ENCODE data around the gene ETNPPL. TPM values are rescaled to one million over a fixed set of nuclear protein-coding genes. Genes with fewer than 3 reads are reported as not detected.

ETNPPL gene
- total RNA-seq, 2 donors from 2014 or later = 0.75 to 5.7 TPM

DNA sequence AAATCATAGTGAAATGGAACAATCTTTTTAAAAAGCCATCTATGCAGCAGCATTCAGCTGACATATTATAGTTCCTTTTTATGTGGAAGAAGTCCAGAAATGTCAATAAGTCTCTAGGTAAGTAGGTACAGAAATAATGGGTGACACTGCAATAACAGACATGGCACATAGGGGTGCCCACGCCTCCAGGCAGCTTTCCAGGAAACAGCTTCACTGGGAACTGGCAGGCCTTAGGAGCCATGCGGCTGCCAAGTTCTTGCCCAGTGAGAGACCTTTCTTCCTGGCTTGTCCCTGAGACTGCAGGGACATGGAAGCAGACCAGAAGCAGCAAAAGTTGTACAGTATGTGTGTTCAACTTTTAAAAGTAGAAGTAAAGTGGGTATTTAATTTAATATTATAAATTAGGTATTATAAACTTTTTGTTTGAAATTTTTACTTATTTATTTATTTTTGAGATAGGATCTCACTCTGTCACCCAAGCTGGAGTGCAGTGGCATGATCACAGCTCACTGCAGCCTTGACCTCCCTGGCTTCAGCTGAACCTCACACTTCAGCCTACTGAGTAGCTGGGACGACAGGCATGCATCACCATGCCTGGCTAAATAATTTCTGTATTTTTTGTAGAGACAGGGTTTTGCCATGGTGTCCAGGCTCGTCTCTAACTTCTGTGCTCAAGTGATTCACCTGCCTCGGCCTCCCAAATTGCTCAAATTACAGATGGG lies 12.1 kb upstream of the ETNPPL start:
- Histone ChIP-seq H3K27ac (peak overlapping the region; percentile 56 to 57), H3K9me3 (no peaks in the 10 kb centered on the region), H3K4me1 (peaks cover 0 to 5% of the 10 kb centered on the region in 2 donors), H3K27me3 (no peaks in the 10 kb centered on the region), H3K36me3 (no peaks in the 10 kb centered on the region), H3K4me3 (no peak overlapping the region)
- no peak for DNase-seq (ENCODE audit: low spot score)
- TF ChIP-seq, protein P1, sequence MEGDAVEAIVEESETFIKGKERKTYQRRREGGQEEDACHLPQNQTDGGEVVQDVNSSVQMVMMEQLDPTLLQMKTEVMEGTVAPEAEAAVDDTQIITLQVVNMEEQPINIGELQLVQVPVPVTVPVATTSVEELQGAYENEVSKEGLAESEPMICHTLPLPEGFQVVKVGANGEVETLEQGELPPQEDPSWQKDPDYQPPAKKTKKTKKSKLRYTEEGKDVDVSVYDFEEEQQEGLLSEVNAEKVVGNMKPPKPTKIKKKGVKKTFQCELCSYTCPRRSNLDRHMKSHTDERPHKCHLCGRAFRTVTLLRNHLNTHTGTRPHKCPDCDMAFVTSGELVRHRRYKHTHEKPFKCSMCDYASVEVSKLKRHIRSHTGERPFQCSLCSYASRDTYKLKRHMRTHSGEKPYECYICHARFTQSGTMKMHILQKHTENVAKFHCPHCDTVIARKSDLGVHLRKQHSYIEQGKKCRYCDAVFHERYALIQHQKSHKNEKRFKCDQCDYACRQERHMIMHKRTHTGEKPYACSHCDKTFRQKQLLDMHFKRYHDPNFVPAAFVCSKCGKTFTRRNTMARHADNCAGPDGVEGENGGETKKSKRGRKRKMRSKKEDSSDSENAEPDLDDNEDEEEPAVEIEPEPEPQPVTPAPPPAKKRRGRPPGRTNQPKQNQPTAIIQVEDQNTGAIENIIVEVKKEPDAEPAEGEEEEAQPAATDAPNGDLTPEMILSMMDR (IDR thresholded peaks at IDR 0.05) = peak; percentile 15 to 35

DNA sequence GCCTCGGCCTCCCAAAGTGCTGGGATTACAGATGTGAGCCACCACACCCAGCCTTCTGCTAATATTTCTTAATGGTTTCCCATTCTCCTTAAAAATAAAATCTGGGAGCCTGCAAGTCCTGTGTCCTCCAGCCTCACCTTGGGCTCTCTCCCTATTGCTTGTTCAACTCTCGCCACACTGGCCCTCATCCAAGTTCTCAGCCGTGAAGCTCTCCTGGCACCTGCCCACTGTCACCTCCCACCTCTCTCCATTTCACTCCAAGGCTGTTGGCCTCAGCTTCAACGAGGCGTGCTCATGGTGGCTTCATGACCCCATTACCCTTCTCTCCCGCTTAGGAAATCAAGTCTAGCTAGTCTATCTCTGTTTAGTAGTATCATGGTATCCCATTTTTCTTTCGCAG lies 9.5 kb upstream of the ETNPPL start:
- Histone ChIP-seq H3K4me3 (no peak overlapping the region), H3K27me3 (no peaks in the 10 kb centered on the region), H3K36me3 (no peaks in the 10 kb centered on the region), H3K9me3 (no peaks in the 10 kb centered on the region), H3K4me1 (peaks cover 0 to 5% of the 10 kb centered on the region in 2 donors), H3K27ac (no peak overlapping the region)
- no peak for DNase-seq (ENCODE audit: low spot score)
- TF ChIP-seq, protein P1 (IDR thresholded peaks at IDR 0.05) = no peak

DNA sequence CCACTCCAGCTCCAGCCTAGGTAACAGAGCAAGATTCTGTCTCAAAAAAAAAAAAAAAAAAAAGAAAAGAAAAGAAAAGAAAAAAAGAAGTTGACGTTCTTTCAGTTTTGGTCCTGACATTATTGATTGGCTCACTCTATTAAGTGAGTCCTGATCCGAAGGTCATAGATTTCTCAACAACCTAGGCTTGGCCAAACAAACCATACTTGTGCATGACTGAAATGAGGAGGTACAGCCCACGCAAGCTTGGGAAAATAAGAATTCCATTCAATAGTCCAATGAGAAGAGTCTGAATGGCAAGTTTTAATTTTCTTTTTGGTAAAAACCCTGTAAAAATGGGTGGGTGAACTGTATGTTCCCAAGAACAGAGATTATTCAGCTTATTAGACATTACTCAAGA lies 3.2 kb upstream of the ETNPPL start:
- DNase-seq (ENCODE audit: low spot score) = no peak
- Histone ChIP-seq H3K36me3 (no peaks in the 10 kb centered on the region), H3K4me1 (peaks cover 0 to 7% of the 10 kb centered on the region in 2 donors), H3K27me3 (no peaks in the 10 kb centered on the region), H3K27ac (no peak overlapping the region), H3K9me3 (no peaks in the 10 kb centered on the region), H3K4me3 (no peak overlapping the region)
- TF ChIP-seq, protein P1 (IDR thresholded peaks at IDR 0.05) = no peak

DNA sequence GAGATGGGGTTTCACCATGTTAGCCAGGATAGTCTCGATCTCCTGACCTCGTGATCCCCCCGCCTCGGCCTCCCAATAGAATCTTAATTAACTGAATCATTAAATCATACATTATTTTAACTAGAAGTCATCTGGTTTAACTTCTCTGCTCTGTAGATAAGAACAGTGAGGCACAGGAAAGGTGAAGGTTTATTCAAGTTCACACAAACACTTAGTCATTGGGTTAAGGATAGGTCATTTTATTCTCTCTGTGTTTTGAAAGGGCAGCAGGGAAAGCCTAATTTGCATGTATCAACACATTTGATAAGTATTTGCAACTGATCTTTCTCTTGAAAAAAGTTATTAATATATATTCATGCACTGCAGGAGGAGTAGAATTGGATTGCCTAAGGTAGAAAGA lies 1.1 kb upstream of the ETNPPL start:
- DNase-seq (ENCODE audit: low spot score) = no peak
- H3K27me3 ChIP-seq = no peaks in the 10 kb centered on the region
- H3K36me3 ChIP-seq = no peaks in the 10 kb centered on the region
- TF ChIP-seq, protein P1 (IDR thresholded peaks at IDR 0.05) = no peak
- no peaks in the 10 kb centered on the region for H3K9me3 ChIP-seq
- no peak overlapping the region for H3K27ac ChIP-seq
- no peak overlapping the region for H3K4me3 ChIP-seq
- peaks cover 0 to 7% of the 10 kb centered on the region in 2 donors for H3K4me1 ChIP-seq

DNA sequence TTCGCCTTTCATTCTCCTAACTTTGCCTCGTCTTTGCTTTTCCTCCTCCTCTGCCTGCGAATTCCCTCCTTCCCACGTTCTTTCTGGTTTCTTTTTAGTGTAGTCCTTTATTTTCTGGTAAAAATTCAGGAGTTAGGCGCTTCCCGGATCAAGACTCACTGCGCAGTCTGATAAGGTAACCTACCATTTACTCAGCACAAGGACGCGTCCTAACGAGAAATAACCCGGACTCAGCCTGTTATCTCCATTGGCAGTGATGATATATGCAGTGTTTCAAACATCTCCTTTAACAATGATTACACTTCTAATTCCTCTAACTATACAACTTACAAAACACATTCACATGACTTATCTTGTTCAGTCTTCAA lies 357 bp upstream of the ETNPPL start:
- H3K4me3 ChIP-seq = peak overlapping the region; percentile 46 to 56
- DNase-seq (ENCODE audit: low spot score) = no peak
- no peaks in the 10 kb centered on the region for H3K27me3 ChIP-seq
- H3K36me3 ChIP-seq = no peaks in the 10 kb centered on the region
- TF ChIP-seq, protein P1 (IDR thresholded peaks at IDR 0.05) = no peak
- H3K9me3 ChIP-seq = no peaks in the 10 kb centered on the region
- H3K4me1 ChIP-seq = peaks cover 0 to 7% of the 10 kb centered on the region in 2 donors
- H3K27ac ChIP-seq = peak overlapping the region in 1 of 2 donors; percentile 48

DNA sequence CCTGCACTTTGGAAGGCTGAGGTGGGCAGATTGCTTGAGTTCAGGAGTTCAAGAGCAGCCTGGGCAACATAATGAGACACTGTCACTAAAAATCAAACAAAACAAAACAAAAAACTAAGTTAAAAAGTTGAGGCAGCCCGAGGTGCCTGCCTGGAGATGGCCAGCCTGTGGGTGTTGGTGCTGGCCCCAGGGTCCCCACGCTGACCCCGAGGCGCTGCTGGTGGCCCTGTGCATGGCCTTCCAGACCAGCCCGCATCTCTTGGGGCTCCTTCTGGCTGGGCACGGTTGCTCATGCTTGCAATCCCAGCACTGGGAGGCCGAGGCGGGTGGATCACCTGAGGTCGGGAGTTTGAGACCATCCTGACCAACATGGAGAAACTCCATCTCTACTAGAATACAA lies 4.4 kb downstream of the ETNPPL start:
- no peak overlapping the region for H3K27ac ChIP-seq
- no peaks in the 10 kb centered on the region for H3K9me3 ChIP-seq
- H3K36me3 ChIP-seq = no peaks in the 10 kb centered on the region
- H3K4me1 ChIP-seq = peaks cover 0 to 7% of the 10 kb centered on the region in 2 donors
- H3K27me3 ChIP-seq = no peaks in the 10 kb centered on the region
- no peak overlapping the region for H3K4me3 ChIP-seq
- DNase-seq (ENCODE audit: low spot score) = no peak
- TF ChIP-seq, protein P1 (IDR thresholded peaks at IDR 0.05) = no peak
